Fibroblast of the aortic adventitia (primary cell): ENCODE data around the gene RAB25. TPM values are rescaled to one million over a fixed set of nuclear protein-coding genes. Genes with fewer than 3 reads are reported as not detected.

Source experiments
- DNase-seq: peaks from one replicate; pipeline ENCODE4 v3.0.0-alpha.2; 2010; ENCODE audit warnings: low read depth
- H3K4me3 ChIP-seq: 2 replicates; pipeline ENCODE4 v1.5.1; 2011; ENCODE audit warnings: low read depth, mild to moderate bottlenecking, control low read depth, low read length, moderate library complexity
- total RNA-seq: library from RNA; depleted of rRNA; stranded (reverse); fragments of >200 nt; gene quantifications from 2 replicates; pipeline ENCODE4 v1.2.3, GENCODE V29; 2012; ENCODE audit warnings: low replicate concordance
- TF ChIP-seq, protein P1 (sequence below): IDR thresholded peaks from 2 replicates; pipeline ENCODE4 v1.5.1; 2011; ENCODE audit warnings: mild to moderate bottlenecking, low read length, control low read depth, inconsistent platforms; ENCODE audit not compliant: insufficient read depth

The RAB25 gene
- total RNA-seq, 1 donor: not detected

DNA sequence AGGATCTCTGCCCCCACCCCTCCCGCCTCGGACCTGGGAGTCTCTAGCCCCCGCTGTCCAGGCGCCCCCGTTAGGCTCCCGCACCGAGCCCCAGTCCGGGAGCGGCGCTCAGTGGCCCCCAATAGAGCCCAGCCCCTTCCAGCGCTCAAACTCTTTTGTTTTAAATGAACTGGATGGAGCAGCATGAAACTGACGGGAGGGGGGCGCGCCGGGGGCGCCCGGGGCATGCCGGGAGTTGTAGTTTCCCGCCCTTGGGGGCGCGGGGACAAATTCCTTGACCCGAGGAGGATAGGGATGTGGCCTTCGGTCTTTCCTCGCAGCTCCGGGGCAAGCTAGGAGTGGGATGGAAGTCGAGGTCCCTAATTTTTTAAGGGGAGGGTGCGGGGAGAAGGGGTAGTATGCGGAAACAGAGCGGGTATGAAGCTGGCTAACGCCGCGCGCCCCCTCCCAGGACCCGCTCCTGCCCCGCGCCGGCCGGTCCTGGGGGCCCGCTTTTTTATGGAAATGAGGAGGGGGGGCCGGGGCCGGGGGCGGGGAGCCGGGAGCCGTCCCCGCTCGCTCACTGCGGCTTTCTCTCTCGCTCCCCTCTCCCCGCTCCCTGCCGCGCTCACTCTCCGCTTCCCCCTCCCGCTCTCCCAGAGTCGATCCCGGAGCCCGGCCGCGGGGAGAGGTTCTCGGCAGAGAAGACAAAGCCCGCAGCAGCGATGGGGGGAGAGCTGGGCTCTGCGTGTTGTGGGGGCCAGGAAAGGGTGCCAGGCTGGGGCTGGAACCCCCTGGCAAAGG, 21.5 kb downstream of the RAB25 start, which contains the start of gene MEX3A:
MEX3A (minus strand) TSS at position 157 of the 783 bp plus-strand sequence. CDS start 467 bp downstream, outside the sequence.
- peak; percentile 64 for DNase-seq
- TF ChIP-seq, protein P1, sequence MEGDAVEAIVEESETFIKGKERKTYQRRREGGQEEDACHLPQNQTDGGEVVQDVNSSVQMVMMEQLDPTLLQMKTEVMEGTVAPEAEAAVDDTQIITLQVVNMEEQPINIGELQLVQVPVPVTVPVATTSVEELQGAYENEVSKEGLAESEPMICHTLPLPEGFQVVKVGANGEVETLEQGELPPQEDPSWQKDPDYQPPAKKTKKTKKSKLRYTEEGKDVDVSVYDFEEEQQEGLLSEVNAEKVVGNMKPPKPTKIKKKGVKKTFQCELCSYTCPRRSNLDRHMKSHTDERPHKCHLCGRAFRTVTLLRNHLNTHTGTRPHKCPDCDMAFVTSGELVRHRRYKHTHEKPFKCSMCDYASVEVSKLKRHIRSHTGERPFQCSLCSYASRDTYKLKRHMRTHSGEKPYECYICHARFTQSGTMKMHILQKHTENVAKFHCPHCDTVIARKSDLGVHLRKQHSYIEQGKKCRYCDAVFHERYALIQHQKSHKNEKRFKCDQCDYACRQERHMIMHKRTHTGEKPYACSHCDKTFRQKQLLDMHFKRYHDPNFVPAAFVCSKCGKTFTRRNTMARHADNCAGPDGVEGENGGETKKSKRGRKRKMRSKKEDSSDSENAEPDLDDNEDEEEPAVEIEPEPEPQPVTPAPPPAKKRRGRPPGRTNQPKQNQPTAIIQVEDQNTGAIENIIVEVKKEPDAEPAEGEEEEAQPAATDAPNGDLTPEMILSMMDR: no peak
- peak within 1 kb of the TSS; percentile 88 for H3K4me3 ChIP-seq

DNA sequence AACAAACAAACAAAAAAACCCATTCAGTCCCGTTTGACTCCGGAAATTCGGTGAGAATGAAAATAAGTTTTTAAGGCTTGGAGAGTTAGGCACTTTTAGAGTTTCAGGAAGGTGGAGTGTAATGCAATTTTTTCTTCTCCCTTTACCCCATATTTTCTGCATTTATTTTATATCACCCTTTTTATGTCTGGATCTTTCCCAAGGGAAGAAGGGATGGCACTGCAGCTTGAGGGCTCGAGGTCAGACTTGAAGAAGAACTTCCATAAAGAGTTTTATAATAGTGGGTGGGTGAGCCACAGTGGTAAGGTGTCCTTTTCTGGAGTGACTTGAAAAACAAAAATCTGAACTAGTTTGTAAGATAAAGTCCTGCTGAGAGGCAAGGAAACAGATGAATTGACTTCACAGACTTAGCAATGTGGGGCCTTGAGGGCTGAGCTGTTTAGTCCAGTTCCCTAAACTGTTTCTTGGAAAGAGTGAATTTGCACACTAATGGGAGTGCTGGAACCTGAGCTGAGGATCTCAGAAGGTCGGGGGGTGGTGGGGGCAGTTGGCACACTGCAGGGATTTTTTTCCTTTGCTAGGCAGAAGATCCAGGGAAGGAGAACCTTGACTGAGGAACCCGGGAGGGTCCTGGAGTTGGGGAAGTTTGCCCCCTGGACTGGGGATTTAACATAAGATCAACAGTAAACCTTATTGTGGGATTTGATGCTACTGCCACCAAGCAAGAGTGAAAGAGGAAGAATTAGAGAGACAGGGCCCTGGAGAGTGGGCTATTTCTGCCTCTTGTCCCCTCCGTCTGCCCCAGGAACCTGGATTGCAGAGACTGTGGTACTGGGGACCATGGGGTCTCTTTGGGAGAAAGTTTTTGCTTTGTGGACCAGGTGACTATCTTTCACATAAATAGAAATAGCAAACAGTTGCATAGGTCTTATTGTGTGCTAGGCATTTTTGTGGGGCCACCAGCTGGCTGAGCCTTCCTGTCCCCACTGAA, 23.1 kb downstream of the RAB25 start:
- TF ChIP-seq, protein P1: no peak
- no peak for DNase-seq
- no peak overlapping the region for H3K4me3 ChIP-seq

DNA sequence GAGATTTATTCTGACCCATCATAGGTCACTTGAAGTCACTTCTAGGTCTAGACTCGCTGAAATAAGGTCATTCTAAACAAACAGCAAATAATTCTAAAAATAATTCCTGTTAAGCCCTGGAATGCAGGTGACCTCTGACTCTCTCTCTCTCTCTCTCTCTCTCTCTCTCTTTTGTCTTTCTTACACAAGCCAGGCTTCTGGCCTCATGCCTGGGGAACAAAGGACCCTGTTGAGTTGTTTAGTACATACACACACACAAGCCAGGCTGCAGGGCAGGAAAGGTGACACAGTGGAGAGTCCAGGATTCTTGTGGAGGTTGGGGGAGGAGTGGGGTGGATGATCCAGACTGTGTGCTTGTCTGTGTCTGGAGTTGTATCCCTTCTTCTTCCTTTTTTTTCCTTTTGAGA, 25.3 kb downstream of the RAB25 start:
- peak; percentile 63 for DNase-seq
- no peak overlapping the region for H3K4me3 ChIP-seq
- TF ChIP-seq, protein P1: no peak

DNA sequence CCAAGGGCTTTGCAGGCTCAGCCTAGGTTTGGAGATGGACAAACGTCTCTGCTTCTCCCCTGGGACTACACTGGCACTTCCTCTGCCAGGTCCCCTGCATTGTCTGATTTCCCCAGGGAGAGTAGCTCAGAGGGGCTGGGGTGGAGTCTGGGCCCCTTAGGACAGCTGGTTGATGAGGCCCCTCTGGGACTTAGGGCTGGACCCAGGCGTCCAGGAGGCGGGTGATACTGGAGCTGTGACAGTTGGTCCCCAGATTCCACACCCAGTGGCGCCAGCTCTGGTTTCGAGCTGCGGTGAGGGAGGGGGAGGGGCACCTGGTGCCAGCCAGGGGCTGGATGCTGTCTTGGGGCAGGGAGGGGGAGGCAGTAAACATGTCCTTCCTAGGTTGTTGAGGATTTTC, 28.7 kb downstream of the RAB25 start:
- TF ChIP-seq, protein P1: no peak
- DNase-seq: no peak
- no peak overlapping the region for H3K4me3 ChIP-seq

DNA sequence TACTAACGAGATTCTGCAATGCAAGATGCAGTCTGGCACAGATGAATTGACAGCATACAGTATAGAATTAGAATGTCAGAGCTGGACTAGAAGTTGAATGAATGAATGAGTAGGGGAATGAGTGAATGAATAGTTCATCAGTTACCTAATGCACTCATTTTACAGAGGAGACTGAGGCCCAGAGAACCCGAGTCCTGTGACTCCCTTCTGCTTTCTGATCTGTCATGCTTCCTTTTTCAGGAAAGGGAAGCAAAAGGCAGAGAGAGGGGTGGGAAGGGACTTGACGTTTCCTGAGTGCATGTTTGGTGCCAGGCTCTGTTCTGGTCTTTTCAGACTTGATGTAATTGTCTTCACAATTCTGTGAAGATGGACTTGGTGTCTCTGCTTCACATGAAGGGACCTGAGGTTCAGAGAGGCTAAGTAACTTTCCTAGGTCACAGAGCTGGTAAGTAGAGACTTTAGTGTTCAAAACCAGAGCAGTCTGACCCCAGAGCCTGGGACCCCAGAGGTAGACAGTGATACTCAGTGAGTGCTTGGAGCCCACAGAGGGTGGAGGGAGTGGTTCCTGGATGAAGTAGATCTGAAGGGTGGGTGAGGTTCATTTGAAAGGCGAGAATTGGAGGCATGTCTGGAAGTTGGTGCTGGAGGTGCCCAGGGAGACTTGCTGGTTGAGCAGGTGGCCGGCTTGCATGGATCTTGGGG, 29.3 kb downstream of the RAB25 start:
- TF ChIP-seq, protein P1: no peak
- DNase-seq: no peak
- no peak overlapping the region for H3K4me3 ChIP-seq

DNA sequence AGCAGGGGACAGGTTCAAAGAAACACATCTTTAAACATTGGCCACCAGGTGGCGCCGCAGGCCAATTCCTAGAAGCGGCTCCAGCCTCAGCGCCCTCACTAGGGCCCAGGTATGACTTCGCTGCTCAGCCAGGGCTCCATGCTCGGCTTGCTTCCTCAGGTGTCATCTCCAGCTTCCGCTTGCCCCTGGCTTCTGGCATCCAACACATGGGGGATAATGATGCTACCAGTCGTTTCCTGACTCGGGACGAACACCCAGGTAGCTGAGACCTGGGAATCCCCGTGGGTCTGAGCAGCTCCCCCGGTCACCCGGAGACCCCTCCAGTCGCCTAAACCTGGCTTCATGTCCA, 29.9 kb downstream of the RAB25 start:
- DNase-seq: peak; percentile 85
- H3K4me3 ChIP-seq: no peak overlapping the region
- TF ChIP-seq, protein P1: peak; percentile 71
